ENCODE measurements around the gene C8G.
A peak's percentile ranks its signal among the peaks of the same experiment; 100 is the strongest.

C8G gene

GRCh38 chr9:136942112-136942880 is 2.7 kb upstream of the C8G start:
- no peak for DNase-seq

GRCh38 chr9:136942881-136943230 is 2.2 kb upstream of the C8G start:
- DNase-seq, result no peak

GRCh38 chr9:136943291-136944211 is 1.5 kb upstream of the C8G start:
- peak in 4 of 6 experiments; percentile 25 to 54 (median 35) for DNase-seq

- DNase-seq, result no peak
Observed at GRCh38 chr9:136944212-136944518, 878 bp upstream of the C8G start.

- DNase-seq, result no peak
Observed at GRCh38 chr9:136945333-136946227, 537 bp downstream of the C8G start.

GRCh38 chr9:136946228-136947027 is 1.4 kb downstream of the C8G start:
- DNase-seq, result no peak

- DNase-seq, result no peak
Observed at GRCh38 chr9:136947028-136947891, 2.2 kb downstream of the C8G start.

GRCh38 chr9:136947955-136948510 is 3.0 kb downstream of the C8G start:
- no peak for DNase-seq

GRCh38 chr9:136949239-136949816 is 4.3 kb downstream of the C8G start:
- DNase-seq, result no peak

GRCh38 chr9:136949817-136950655 is 5.0 kb downstream of the C8G start:
- peak; percentile 89 to 98 (median 94) for DNase-seq

- no peak for DNase-seq
Observed at GRCh38 chr9:136950656-136951276, 5.7 kb downstream of the C8G start.

GRCh38 chr9:136951541-136952320 is 6.7 kb downstream of the C8G start, which contains the start of gene LCN12:
LCN12 (plus strand) TSS chr9:136952273; CDS start chr9:136952328, 55 bp downstream.
- no peak for DNase-seq

GRCh38 chr9:136952321-136952850 is 7.3 kb downstream of the C8G start:
- DNase-seq, result no peak

- DNase-seq, result no peak
Observed at GRCh38 chr9:136952876-136953770, 8.1 kb downstream of the C8G start.

GRCh38 chr9:136953771-136954269 is 8.8 kb downstream of the C8G start:
- no peak for DNase-seq

GRCh38 chr9:136954270-136955083 is 9.4 kb downstream of the C8G start:
- DNase-seq, result no peak
